ENCODE measurements around the gene ZNF354C.
A peak's percentile ranks its signal among the peaks of the same experiment; 100 is the strongest.
"Not testable (repeated sequence)": the region's sequence is repeated elsewhere in the genome, so short reads cannot be mapped to it uniquely, and the experiment has no call there.

The ZNF354C gene

DNA sequence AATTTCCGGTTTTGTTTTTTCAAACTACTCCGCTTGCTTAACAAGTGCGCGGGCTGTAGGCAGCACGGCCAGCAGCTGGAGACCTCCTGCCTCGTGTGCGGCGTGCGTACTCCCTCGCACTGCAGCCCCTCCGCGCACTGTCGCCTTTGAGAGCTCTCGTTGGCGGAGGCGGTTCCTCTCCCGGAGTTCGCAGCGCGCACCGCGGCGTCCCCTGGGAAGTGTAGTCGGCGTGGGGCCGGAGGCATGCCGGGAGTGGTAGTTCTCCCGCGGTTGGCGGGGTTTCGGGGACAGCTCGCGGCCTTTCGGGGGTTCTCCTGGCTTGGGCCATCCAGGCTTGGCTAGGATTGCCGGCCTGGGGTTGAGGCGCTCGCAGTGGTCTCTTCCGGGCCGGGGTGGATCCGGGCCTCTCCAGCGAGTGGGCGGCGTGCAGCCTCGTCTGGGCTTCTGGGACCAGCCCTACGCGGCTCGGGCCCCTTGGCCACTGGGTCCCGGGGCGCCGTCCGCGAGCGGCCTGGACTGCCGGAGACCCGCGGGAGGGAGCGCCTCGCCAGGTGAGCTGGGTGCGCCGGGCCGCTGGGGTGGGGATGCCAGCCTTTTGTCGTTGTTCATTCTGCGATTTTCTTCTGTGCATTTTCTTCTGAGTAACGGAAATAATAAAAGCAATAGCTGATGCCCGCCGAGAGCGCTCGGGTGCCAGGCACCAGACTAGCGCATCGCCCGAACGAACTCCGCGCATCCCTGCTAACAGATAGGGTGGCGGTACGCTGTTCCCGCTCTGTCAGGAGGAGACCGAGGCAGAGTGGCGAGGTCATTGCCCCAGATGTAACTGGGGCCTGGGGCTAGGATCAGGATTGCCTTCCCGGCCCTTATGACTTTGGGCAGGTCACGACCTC is at the start of gene ZNF354C:
Gene ZNF354C, plus strand, starts transcription at position 258 of the 893 bp plus-strand sequence. CDS start 1,696 bp downstream, outside the sequence.
- DNase-seq, result peak; percentile 67 to 76 (median 68)

DNA sequence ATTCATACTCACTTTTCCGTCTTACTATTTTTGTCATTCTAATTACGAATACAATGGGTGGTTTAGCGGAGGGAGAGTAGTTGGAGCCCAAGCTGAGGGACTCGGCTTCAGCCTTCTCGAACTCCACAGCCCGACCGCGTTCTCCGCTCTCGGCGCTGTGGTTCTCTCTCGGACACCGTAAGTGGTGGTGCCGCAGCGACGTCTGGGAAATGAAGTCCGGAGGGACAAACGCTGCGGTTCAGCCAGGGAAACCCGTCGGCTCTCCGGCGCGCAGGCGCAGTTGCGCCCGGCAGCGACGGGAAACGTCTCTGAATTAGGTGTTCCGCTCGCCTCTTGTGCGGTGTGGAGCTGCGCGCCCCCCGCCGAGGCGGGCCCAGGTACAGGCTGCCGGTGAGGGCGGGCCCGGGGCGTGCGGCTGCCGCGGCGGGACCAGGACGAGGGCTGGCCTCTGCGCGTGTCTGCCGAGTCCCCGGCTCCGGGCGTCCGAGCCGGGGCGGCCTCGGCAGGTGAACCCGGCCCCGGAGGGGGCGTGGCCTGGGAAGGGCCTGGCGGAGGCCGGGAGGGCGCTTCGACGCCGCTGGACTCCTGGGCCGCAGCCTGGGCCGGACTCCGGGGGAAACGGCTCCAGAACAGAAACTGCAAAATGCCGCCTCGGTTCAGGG is 36.5 kb upstream of the ZNF354C start, which contains the start of gene ZNF879:
Gene ZNF879, plus strand, starts transcription at position 277 of the 662 bp plus-strand sequence. CDS start 1,201 bp downstream, outside the sequence.
- peak; percentile 75 to 89 (median 88) for DNase-seq

DNA sequence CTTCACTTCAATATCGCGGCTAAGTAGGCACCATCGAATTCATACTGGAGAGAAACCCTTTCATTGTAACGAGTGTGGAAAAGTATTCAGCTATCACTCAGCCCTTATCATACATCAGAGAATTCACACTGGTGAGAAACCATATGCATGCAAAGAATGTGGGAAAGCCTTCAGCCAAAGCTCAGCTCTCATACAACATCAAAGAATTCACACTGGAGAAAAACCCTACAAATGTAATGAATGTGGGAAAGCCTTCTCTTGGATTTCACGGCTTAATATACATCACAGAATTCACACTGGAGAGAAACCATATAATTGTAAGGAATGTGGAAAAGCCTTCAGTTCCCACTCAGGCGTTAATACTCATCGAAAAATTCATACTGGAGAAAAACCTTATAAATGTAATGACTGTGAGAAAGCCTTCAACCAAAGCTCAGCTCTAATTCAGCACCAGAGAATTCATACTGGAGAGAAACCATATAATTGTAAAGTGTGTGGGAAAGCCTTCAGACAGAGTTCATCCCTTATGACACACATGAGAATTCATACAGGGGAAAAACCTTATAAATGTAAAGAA is 27.1 kb upstream of the ZNF354C start:
- no peak for DNase-seq

DNA sequence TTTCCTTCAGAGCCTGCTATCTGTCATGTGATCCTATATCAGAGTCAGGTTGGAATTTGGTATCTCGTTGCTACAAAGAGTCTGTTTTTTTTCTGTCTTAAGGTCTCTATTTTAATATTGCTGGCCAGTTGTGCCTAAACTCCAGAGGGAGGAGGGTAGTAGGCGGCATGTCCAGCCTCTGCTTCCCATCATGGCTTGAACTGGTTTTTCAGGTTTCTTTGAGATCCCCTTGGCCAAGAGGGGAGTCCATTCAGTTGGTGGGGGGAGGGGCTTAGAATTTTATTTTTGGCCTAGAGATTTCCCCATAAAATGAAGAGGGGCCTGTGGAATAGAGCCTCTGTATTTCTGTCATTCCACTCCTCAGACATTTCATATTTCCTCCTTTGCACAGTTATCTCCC is 15.4 kb upstream of the ZNF354C start:
- no peak for DNase-seq

DNA sequence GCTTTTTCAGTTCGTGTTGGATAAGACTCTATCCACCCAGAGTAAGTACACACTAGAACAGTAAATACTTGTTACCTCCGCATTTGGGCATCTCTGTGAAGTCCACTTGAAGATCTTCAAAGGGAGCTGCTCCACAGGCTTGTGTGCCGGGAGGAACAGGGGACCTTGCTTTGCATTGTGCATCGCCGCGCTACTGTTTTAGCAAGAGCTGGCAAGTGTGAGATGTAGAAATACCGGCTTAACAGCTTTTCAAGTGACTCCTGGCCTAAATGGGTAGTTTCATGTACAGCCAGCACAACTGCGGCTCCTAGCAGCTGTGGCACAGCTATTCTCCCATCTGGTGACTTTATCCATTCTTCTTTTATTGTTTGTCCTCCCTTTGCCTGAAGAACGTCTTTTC is 8.4 kb upstream of the ZNF354C start:
- DNase-seq, result no peak

DNA sequence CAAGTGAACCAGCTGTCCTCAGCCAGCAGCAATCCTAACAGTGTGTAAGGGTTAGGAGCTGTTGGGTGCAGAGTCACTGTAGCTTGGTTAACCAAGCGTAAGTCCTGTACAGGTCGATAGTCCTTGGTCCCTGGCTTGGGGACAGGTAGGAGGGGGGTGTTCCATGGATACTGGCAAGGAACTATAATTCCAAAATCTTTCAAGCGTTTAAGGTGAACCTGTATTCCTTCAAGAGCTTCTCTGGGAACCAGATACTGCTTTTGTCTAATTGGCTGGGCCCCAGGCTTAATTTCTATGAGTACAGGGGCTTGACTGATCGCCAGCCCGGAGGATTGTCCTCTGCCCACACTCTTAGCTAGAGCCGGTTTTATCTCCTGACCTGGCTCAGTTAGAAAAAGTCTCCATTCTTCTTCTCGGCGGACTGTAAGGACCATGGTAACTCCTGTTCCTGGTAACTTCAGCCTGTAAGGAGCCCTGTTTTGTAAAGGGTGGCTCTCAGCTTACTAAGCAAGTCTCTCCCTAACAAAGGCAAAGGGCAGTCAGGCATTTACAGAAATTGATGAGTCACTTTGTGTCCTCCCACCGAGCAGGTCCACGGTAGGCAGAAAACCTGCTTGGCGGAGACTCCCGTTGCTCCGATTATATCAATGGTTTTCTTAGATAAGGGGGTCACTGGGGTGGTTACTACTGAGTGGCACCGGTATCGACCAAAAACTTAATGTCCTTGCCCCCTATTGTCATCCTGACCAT is 6.0 kb upstream of the ZNF354C start:
- no peak for DNase-seq

DNA sequence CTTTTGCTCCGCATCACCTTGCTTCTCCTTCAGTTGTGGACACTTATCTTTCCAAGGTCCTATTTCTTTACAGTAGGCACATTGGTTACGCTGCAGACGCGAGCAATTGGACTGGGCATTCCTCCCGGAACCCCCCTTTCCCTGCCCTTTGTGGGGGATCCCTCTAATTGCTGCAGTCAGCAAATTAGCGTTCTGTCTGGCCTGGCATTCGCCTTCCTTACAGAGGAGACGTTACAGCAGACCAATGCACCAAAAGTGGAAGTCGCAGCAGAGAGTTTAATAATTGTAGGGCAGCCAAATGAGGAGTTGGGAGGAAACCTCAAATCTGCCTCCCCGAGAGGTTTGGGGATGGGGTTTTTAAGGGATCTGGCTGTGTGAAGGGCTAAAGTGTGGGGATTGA is 5.3 kb upstream of the ZNF354C start:
- no peak for DNase-seq

DNA sequence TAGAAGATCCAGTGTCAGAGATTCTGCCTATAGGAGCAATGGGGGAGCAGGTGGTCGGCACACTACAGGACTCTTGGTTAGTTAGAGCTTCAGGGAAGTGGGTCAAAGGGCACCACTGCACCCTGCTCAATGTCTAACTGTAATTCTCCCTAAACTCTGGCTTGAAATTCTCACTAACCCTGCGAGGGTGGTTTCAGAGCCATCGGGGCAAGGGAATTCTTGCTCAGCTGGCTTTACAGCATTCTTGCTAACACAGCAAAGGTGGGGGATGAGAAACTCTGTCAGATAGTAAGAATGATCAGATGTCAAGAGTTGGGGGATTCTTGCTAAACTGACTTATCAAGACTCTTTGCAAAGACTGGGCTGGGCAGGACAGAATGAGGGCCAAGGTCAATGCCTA is 4.7 kb upstream of the ZNF354C start:
- no peak for DNase-seq

DNA sequence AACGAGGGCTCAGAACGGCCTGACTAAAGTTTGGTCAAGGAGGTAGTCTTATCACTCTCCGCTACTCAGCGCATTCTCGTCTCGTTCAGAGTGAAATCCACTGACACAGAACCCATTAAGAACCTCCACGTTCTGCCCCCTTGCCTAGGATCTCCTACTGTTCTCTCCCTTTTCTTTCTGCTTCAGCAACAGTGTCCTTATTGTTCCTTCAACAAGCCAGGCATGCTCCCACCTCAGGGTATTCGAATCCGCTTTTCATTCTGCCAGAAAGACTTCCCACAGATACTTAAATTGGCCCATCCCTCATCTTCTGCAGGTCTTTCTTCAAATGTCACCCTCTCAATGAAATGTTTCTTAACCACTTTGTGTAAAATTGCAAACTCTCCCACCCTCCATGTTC is 4.3 kb upstream of the ZNF354C start:
- no peak for DNase-seq

DNA sequence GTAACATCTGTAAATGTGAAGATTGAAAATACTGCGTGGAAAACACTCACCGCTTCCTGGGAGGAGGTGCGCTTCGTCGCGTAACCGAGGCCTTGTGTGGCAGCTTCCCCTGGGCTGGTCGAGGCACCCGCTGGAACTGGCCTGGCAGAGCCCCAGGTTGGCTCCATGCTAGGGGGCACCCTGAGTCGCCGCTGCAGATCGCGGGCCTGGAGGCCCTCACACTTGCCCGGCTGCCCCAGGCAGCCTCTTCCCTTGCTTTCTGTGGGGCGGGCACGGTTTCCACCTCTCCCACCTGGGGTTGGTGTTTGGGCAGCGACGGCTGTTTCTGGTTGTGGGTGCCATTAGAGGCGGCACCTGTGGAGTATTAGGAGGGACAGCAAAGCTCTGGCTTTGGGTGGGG is 852 bp downstream of the ZNF354C start:
- no peak for DNase-seq

DNA sequence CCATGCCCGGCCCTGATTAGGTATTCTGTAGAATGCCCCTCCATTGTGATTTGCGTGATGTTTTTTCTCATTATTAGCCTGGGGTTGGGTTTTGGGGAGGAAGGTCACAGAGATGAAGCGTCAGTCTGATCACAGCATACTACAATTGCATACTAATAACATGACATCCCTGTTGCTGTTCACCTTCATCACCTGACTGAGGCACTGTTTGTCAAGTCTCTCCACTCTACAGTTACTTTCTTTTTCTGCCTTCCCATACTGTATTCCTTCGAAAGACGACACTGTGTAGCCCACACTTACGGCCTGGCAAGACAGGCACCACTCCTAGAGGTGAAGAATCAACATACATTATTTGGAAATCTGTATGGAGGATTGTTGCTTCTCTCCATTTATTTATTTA is 5.5 kb downstream of the ZNF354C start:
- DNase-seq, result no peak

DNA sequence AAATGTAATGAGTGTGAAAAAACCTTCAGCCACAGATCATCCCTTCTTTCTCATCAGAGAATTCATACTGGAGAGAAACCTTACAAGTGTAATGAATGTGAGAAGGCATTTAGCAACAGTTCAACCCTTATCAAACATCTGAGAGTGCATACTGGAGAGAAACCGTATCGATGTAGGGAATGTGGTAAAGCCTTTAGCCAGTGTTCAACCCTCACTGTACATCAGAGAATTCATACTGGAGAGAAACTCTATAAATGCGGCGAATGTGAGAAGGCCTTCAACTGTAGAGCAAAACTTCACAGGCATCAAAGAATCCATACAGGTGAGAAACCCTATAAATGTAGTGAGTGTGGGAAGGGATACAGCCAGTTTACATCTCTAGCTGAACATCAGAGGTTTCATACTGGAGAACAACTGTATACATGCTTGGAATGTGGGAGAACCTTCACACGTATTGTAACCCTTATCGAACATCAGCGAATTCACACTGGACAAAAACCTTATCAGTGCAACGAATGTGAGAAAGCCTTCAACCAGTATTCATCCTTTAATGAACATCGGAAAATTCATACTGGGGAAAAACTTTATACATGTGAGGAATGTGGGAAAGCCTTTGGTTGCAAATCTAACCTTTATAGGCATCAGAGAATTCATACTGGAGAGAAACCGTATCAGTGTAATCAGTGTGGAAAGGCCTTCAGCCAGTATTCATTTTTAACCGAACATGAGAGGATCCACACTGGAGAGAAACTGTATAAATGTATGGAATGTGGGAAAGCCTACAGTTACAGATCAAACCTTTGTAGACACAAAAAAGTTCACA is 19.2 kb downstream of the ZNF354C start:
- no peak for DNase-seq

DNA sequence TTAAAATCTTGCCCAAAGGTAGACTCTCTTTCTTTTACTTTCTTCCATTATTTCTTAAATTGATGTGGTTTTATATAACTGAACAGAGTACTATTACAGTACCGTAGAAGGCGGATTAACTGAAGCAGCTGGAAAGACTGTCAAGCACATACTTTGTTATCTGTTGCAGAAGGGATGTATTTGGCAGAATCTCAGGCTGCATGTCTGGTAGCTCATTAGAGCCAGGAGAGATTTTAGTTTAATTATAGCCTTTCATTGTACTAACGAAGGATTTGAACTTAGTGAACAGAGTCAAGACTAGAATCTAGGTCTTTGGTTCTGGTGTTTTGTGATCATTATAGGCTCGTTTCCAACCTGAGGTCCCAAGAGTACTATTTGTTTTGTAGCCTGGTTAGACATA is 20.6 kb downstream of the ZNF354C start:
- no peak for DNase-seq

DNA sequence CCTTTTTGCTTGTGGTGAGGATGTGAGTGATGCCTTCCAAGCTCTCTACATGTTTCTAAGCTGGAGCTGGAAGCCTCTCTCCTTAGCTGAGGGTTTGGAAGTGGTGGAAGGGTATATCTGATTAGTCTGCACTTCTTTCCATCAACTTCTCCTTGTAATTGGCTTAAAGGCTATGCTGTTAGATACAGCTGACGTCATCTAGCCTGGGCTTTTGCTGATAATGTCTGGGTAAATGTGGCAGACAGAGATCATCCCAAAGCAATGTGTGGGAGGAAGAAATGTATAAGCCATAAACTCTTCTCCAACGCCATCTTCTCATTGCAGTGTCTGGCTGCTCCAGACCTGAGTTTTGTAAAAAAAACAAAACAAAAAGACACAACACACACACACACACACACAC is 29.3 kb downstream of the ZNF354C start:
- DNase-seq, result no peak

DNA sequence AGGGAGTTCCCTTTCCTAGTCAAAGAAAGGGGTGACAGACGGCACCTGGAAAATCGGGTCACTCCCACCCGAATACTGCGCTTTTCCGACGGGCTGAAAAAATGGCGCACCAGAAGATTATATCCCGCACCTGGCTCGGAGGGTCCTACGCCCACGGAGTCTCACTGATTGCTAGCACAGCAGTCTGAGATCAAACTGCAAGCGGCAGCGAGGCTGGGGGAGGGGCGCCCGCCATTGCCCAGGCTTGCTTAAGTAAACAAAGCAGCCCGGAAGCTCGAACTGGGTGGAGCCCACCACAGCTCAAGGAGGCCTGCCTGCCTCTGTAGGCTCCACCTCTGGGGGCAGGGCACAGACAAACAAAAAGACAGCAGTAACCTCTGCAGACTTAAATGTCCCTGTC is 41.1 kb downstream of the ZNF354C start:
- not testable (repeated sequence) for DNase-seq

DNA sequence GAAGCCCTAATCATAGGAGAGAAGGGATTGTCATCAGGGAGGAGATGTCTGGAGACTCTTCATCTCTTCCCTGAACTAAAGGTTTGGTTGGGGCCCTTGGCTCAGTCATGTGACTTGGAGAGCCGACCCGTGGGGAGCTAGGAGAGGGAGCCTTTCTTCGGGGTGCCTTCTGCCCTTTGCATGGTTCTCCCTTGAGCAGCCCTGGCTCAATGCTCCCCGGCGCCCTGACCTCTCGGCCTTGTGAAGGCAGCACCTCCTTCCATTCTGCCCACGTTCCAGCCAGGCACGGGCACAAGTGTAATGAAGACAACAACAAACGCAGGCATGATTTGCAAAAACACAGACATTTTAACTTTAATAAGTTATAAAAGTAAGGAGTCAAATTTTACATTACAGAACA is 50.4 kb downstream of the ZNF354C start:
- no peak for DNase-seq

DNA sequence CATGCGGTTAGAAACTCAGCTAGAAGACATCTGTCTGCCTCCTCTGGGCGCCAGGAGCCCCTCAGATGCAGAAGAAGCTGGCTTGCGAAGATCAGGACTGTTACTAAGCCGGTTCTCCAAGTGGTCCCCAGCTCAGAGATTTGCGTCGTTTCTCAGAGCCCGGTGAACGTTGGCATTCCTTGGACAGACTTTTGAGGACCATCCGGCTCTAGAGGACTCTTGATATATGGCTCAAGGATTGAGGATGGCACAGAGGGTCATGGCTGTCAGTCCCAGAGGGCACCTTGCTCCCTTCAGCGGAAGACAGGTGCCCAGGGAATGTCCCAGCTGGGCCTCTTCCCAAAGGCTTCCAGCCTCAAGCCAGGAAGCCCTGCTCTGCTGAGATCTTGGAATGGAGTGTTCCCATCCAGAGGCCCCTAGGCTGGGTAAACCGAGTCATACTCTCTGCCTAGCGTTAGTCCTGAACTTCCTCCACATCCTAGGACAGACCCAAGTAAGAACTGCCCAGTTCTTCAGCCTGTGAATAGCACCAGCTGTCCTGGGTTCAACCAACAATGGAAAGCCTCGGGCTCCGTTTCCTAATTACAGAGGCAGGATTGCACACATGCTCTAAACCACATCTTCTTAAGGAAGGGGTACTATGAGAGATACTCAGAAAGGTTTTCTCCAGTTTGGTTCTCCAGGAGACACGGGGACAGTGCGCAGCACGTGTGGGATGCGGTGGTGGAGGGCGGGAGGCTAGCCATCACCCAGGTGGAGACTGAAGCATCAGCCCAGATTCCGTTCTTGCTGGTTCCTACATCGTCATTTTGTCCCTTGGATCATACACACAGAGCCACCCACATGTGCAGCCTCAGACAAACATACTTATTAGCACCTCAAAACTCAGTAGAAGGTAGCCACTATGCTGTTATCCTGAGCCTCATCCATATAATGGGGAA is 51.4 kb downstream of the ZNF354C start:
- DNase-seq, result no peak

DNA sequence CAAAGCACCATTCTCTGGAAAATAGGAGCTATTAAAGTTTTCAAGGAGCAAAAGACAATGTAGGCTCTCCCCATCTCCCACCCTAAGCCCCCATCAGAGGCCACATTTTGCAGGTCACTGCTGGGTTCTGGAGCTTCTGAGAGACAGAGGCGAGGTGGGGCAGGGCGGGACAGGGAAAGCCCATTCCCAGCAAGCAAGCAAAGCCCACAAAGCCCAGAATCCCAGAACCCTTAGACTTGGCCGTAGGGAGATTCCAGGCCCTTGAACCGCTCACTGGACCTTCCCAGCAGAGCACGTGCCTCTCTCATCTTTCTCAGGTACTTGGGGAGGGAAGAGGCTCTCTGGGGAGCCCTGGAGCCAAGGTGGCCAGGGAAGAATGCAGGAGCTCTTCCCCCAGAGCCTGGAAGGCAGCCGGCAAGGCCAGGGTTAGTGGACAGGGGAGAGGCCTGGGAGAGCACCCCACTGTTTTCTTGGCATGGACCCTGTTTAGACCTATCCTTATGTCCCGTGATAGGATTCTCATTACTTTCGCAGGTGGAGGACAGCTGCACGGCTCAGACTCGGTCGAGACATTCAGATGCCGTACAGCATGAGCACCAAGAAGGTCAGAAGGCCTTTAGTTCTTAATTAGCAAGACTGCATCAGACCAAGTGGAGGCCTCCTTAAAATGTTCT is 52.4 kb downstream of the ZNF354C start:
- DNase-seq, result no peak

DNA sequence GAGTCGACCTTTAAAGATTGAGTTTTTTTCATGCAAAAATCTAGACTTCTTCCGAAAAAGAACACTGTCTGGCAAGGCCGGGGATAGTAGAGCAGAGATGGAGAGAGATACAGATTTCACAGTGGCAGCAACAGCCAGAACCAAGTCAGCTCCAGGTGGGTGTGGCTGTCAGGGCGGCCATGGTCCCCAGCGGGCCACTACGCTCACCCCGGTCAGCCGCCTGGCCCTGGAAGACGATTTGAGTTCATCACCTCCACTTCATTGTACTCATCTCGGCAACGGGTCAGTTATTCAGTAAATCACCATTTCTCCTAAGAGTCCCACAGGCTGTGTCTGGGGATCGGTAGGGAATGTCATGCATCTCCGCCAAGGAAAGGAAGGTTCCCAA is 53.0 kb downstream of the ZNF354C start:
- DNase-seq, result no peak

DNA sequence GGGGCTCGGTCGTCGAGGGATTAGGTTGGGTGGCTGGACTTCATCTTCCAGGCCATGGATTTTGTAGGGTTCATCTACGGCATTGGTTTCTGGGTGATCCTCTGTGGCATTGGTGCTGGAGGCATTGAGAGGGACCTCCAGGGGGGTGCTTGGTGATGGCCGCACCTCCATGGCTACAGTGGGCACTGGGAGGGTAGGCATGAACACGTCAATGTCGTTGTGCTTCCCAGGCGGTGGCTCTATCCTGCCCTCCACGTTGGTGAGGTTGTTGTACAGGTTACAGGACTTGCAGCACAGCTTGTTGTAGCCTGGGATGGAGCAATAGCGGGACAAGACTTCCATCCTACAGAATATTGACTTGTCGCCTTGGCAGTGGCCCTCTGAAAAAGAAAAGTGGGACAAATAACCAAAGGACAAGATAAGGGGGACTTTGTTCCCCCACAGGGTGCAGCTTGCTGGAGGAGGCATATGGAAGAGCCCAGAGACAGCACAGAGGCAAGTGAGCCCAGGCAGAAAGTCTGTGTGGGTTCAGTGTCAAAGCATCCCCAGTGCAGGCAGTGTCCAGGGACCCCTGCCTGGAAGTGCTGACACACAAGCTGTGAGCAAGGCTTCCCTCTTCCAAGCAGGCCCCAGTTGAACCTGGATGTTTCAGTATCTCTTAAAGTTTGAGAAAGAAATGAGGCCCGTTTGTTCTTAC is 53.9 kb downstream of the ZNF354C start:
- no peak for DNase-seq
